Stimulated activated CD4-positive, alpha-beta T cell treated with anti-CD3 and anti-CD28 coated beads, Interleukin-1b, Interleukin-23, amount 100 ng/mL, for 4 hours (primary cell): Measurements from ENCODE around the gene ERMARD.
A peak's percentile ranks its signal among the peaks of the same experiment; 100 is the strongest.

Experiments
- DNase-seq, 2 donors: peaks; one replicate each; pipeline ENCODE4 v3.0.0-alpha.2; 2020; ENCODE audit warnings: low read depth in 2 of 2

The ERMARD gene

GRCh38 chr6:169751242-169752073 is at the start of gene ERMARD, which contains the start of gene DYNLT2:
TSS of gene ERMARD (plus strand) at chr6:169751622. CDS start at chr6:169751658, 36 bp downstream.
TSS of gene DYNLT2 (minus strand) at chr6:169751572. CDS start at chr6:169751458, 114 bp downstream.
- DNase-seq: peak; percentile 90

- DNase-seq: peak; percentile 97 to 98
These were observed 49.2 kb upstream of the ERMARD start, which contains the start of the genes C6orf120 and WDR27 for GRCh38 chr6:169701954-169702839. TSS of gene C6orf120 (plus strand) at chr6:169702126. CDS start at chr6:169702460, 334 bp downstream. TSS of gene WDR27 (minus strand) at chr6:169702029. CDS start at chr6:169689005, 13,024 bp downstream.

- peak in 1 of 2 donors; percentile 25 for DNase-seq
These were observed 48.6 kb upstream of the ERMARD start for GRCh38 chr6:169702840-169703246.

DNA sequence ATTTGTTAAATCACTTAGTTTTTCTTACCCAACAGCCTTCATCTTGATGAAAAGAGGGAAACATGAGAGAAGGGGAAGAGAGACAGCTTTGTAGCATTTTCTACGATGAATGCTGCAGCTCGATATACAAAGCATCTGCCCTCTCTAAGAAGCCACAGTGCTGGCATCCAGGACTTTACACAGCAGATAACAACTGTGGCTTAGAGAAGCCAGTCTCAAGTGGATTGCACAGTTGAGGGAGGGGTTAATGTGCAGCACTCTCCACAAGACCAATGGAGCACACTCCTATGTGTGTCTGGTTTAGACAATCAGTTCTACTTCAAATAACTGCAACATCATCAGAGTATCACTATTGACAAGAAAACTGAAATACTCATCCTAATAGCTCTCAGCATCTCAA is 43.6 kb upstream of the ERMARD start:
- no peak for DNase-seq

GRCh38 chr6:169709293-169709692 is 42.1 kb upstream of the ERMARD start:
- DNase-seq: no peak

DNA sequence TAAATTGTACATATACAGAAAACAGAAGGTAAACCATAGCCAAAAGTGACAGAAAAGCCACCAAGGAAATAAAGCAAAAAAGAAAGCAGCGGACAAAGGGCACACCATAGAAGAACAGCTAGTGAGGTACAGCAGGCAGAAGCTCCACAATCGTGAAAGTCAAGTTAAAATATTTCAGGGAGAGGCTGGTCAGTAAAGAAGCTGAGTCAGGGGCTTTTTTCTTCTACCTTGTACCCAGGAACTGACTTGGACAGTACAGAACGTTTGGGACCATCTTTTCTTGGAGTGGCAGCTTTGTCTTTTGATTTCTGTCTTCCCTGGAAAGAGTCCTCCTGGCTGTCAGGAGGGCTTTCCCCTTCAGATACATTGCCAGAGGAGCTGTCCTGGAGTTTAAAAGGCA is 41.4 kb upstream of the ERMARD start:
- no peak for DNase-seq

DNA sequence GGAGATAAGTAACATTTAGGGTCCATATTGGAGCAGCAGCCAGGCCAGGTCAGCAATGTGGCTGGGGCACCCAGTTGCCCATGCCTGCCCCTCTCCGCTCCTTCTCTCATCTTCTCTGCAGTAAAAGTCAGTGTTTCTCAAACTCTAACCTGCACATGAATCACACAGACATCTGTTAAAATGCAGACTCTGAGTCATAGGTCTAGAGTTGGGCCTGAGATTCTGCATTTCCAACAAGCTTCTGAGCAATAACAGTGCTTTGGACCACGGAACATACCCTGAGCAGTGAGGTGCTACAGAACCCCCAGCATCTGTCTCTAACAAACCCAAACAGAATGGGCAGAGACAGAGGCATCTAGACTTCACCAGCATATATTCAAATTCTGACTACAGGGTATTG is 37.2 kb upstream of the ERMARD start:
- no peak for DNase-seq

- DNase-seq: no peak
These were observed 36.8 kb upstream of the ERMARD start for GRCh38 chr6:169714595-169714994.

- no peak for DNase-seq
These were observed 32.3 kb upstream of the ERMARD start for GRCh38 chr6:169719117-169719516.

- DNase-seq: no peak
These were observed 31.1 kb upstream of the ERMARD start for GRCh38 chr6:169720207-169720855.

DNA sequence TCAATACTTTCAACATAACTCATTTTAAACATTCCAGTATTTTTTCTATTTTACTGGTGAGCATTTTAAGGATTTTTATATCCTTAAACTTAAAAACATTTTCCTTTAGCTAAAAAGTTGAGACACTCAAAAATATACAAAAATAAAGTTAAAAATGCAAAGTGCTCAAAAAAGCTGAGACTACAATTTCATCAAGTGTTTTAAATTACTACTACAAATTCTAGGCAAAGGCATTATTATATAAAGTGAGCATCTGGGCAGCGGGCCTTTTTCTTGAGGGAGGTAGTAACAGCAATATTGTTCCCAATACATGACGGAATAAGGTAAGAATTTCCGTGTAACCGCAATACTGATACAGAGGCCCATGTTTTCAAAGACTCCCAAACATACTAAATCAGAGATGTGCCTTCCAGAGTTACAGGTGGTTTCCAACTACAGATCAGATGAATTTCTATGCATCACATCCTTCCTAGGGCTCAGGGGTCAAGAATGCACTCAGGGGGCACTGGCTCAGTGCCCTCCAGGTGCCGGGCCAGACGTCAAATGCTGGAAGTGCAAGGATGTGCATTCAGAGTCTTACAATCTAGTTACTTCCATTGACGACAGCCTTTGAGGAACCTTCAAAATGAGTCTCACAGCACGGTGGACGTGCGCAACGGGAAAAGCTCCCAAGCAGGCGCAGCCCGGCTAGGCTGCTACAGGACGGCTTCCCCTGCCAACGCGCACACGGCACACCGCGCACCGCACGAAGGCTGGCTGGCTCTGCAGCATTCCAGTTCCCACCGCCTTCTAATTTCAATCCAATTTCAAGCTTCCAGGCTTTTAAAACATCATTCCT is 28.8 kb upstream of the ERMARD start:
- DNase-seq: no peak

- DNase-seq: peak; percentile 33 to 57
These were observed 28.1 kb upstream of the ERMARD start for GRCh38 chr6:169723200-169723909.

DNA sequence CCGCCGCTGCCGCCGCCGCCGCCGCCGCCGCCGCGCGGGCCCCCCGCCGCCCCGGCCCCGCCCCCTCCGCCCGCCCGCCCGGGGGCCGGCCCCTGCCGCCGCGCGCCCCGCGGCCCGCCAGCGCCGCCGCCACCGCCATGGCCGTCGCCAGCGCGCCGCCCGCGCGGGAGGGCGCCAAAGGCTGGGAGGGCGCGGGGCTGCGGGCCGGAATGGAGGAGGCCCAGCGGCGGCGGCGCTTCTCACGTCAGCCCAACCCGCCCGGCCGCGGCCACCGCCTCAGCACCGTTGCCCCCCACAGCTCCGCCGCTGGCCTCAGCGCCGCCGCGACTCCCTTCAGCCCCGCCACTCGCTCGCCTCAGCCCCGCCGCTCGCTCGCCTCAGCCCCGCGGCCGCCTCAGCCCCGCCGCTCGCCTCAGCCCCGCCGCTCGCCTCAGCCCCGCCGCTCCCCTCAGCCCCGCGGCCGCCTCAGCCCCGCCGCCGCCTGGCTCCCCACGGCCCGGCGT is 27.4 kb upstream of the ERMARD start:
- DNase-seq: peak; percentile 5 to 44

DNA sequence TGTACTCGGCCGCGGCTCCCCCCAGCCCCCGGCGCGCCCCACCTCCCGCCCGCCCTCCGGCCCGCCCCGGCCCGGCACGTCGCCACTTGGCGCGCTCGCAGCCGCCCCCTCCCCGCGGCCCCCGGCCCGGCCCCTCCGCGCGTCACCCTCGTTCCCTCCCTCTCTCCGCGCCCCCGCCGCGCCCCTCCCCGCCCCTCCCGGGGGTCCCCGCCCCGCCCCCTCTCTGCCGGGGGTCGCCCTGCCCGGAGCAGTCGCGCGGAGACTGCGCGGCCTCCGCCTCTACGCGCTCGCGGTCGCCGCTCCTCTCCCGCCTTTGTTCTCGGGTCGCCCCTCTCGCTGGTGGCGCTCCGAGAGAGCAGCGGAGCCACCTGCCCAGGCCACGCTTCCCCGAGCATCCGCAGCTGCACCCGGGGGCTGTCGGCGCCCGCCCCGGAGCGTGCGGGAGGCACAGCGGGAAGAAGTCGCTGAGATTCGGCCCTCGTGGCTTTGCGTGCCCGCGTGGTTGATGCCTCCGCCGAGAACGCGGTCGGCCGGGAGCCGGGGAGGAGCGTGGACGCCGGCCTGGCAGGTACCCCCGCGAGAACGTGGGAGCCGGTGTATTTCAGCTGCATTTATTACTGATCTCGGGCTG is 26.8 kb upstream of the ERMARD start, which contains the start of gene PHF10:
Gene PHF10, minus strand, starts transcription at position 7 of the 631 bp plus-strand sequence. CDS start 569 bp downstream, outside the sequence.
- DNase-seq: peak; percentile 56 to 83

GRCh38 chr6:169725125-169726048 is 26.0 kb upstream of the ERMARD start:
- peak in 1 of 2 donors; percentile 10 for DNase-seq

DNA sequence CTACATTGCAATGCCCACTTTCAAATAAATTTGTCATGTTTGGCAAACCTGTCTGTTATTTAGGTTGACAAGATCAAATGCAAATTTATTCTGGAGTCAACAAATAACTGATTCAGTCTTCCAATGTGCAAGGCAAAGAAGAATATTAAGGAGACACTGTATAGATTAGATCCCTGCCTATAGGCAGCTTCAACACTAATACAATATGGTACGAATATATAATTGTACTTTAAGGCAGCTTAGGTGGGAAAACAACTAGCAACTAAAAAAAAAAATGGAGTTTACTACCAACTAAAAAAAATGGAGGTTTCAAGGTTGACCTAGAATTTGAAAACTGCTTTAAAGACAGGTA is 25.4 kb upstream of the ERMARD start:
- DNase-seq: no peak

- no peak for DNase-seq
These were observed 24.5 kb upstream of the ERMARD start for GRCh38 chr6:169726963-169727362.

- DNase-seq: no peak
These were observed 21.5 kb upstream of the ERMARD start for GRCh38 chr6:169729961-169730360.
